GM12891 (cell line): Measurements from ENCODE around the gene RTL1.

Experiments used
- PAX5 ChIP-seq: IDR thresholded peaks from 2 replicates; pipeline ENCODE4 v1.6.1; 2011; ENCODE audit warnings: low read length, moderate library complexity, mild to moderate bottlenecking; ENCODE audit not compliant: insufficient read depth, severe bottlenecking
- POLR2A ChIP-seq: IDR thresholded peaks from 2 replicates; pipeline ENCODE4 v1.6.1; 2011; ENCODE audit warnings: low read depth, low read length, control low read depth
- POLR2AphosphoS5 ChIP-seq: IDR thresholded peaks from 2 replicates; pipeline ENCODE4 v1.6.1; 2011; ENCODE audit warnings: low read depth, low read length, control low read depth
- SPI1 ChIP-seq: IDR thresholded peaks from 2 replicates; pipeline ENCODE4 v1.6.1; 2011; ENCODE audit warnings: low read depth, low read length, control low read depth
- TAF1 ChIP-seq: IDR thresholded peaks from 2 replicates; pipeline ENCODE4 v1.6.1; 2011; ENCODE audit warnings: low read depth, low read length, control low read depth

- TF ChIP-seq POLR2AphosphoS5, result no peak
- TF ChIP-seq POLR2A, result no peak
- no peak for TF ChIP-seq SPI1
- no peak for TF ChIP-seq TAF1
- no peak for TF ChIP-seq PAX5
Observed at GRCh38 chr14:100903134-100903468, 421 bp downstream of the RTL1 start.
